ENCODE data around the gene UQCRH. TPM values are rescaled to one million over a fixed set of nuclear protein-coding genes. Genes with fewer than 3 reads are reported as not detected.

Gene UQCRH
- total and polyA plus RNA-seq, 2 of the 13 experiments (the other 11 are each of a cell fraction or from before 2014, with no cell fraction given): 548 to 556 TPM

DNA sequence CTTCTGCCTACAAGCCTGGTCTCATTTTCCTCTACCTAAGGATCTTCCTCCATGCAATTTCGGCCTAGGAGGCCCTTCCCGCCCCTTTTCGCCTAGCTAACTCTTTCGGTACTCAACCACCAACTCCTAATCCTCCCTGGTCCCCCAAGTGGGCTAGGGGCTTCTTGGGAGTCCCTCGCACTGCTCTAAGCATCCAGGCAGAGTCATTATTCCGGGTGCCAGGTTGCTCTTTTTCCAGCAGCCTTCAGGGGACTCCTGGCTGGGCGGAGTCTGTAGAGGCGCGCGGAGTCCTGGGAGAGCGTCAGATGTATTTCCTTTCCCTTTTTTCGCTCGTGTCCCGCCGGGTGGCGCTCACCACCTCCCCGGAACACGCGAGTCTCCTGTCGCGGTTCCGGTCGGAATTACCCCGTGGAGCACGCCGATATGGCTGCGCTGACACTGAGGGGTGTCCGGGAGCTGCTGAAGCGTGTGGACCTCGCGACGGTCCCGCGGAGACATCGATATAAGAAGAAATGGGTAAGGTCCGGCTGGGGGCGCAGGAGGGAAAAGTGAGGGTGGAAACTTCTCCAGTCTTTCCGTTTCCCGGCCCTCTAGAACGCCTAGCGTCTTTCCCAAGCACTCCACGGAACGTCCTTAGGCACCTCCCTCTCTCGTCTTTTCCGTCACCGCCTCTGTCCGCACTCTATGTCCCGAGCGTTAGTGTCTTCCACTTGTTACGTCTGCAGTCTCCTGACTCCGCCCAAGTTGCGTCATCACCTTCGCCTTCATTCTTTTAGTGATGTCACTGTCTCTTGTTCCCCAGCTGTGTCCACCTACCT is 37.1 kb downstream of the UQCRH start, which contains the start of gene NSUN4 (continued):
- TF ChIP-seq ZFP1 (CRISPR knock-in tag; IDR thresholded peaks at IDR 0.05): 0 out of 2 replicates have a peak, but pooled peaks have one; percentile 44
- TF ChIP-seq ATF4 (CRISPR knock-in tag; IDR thresholded peaks at IDR 0.05): peak in 1 of 2 experiments; percentile 63; a peak in 2 of 4 replicates
- TF ChIP-seq, protein P1, sequence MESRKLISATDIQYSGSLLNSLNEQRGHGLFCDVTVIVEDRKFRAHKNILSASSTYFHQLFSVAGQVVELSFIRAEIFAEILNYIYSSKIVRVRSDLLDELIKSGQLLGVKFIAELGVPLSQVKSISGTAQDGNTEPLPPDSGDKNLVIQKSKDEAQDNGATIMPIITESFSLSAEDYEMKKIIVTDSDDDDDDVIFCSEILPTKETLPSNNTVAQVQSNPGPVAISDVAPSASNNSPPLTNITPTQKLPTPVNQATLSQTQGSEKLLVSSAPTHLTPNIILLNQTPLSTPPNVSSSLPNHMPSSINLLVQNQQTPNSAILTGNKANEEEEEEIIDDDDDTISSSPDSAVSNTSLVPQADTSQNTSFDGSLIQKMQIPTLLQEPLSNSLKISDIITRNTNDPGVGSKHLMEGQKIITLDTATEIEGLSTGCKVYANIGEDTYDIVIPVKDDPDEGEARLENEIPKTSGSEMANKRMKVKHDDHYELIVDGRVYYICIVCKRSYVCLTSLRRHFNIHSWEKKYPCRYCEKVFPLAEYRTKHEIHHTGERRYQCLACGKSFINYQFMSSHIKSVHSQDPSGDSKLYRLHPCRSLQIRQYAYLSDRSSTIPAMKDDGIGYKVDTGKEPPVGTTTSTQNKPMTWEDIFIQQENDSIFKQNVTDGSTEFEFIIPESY (CRISPR knock-in tag; IDR thresholded peaks at IDR 0.05): peak; percentile 50; the same call in 1 of the 2 replicates
- no peak for TF ChIP-seq ZSCAN30 (CRISPR knock-in tag; IDR thresholded peaks at IDR 0.05)
- TF ChIP-seq MYNN (CRISPR knock-in tag; IDR thresholded peaks at IDR 0.05; ENCODE audit: low read depth): peak; percentile 67; the same call in 1 of the 2 replicates
- peak; percentile 62; the same call in 1 of the 2 replicates for TF ChIP-seq THAP9 (CRISPR knock-in tag; IDR thresholded peaks at IDR 0.05; ENCODE audit: borderline replicate concordance)
- no peak for TF ChIP-seq ZNF75D (CRISPR knock-in tag; IDR thresholded peaks at IDR 0.05; ENCODE audit: borderline replicate concordance)
- TF ChIP-seq HDAC6 (IDR thresholded peaks at IDR 0.05; ENCODE audit: low read depth, low read length): no peak
- no peak for TF ChIP-seq ZNF282 (IDR thresholded peaks at IDR 0.05; ENCODE audit: partially characterized antibody)
- TF ChIP-seq HNRNPK (IDR thresholded peaks at IDR 0.05; ENCODE audit: low read depth, low read length, poor library complexity, severe bottlenecking): no peak
- peak; percentile 83 for TF ChIP-seq ASH2L (IDR thresholded peaks at IDR 0.05; ENCODE audit: insufficient read length, low read depth, low read length)
- TF ChIP-seq, protein P2, sequence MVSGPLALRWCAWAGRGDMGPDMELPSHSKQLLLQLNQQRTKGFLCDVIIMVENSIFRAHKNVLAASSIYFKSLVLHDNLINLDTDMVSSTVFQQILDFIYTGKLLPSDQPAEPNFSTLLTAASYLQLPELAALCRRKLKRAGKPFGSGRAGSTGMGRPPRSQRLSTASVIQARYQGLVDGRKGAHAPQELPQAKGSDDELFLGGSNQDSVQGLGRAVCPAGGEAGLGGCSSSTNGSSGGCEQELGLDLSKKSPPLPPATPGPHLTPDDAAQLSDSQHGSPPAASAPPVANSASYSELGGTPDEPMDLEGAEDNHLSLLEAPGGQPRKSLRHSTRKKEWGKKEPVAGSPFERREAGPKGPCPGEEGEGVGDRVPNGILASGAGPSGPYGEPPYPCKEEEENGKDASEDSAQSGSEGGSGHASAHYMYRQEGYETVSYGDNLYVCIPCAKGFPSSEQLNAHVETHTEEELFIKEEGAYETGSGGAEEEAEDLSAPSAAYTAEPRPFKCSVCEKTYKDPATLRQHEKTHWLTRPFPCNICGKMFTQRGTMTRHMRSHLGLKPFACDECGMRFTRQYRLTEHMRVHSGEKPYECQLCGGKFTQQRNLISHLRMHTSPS (CRISPR knock-in tag; IDR thresholded peaks at IDR 0.05; ENCODE audit: low read depth): peak; percentile 55; the same call in 1 of the 2 replicates
- no peak for TF ChIP-seq ONECUT2 (CRISPR knock-in tag; IDR thresholded peaks at IDR 0.05)
- TF ChIP-seq ZBTB14 (CRISPR knock-in tag; IDR thresholded peaks at IDR 0.05): peak; percentile 28; the same call in 1 of the 2 replicates
- TF ChIP-seq IRF9 (CRISPR knock-in tag; IDR thresholded peaks at IDR 0.05; ENCODE audit: borderline replicate concordance): peak; percentile 79
- 0 out of 2 replicates have a peak, but pooled peaks have one; percentile 75 for TF ChIP-seq ZSCAN12 (CRISPR knock-in tag; IDR thresholded peaks at IDR 0.05)
- TF ChIP-seq ZNF792 (CRISPR knock-in tag; IDR thresholded peaks at IDR 0.05): peak; percentile 67; the same call in 1 of the 2 replicates

All from HepG2 (cell line).